H9 (cell line): Measurements from ENCODE around the gene INCENP. TPM values are rescaled to one million over a fixed set of nuclear protein-coding genes. Genes with fewer than 3 reads are reported as not detected.

Source experiments
- DNase-seq: peaks from one replicate; pipeline ENCODE4 v3.0.0-alpha.2; 2017
- H2AFZ ChIP-seq: one replicate; pipeline ENCODE4 v1.6.1; 2013; ENCODE audit warnings: mild to moderate bottlenecking, low read length, control low read depth, moderate library complexity
- H2AK5ac ChIP-seq: 2 replicates; pipeline ENCODE4 v1.6.1; 2013; ENCODE audit warnings: low read length, control low read depth, mixed read lengths; ENCODE audit not compliant: insufficient read length
- H2BK120ac ChIP-seq: one replicate; pipeline ENCODE4 v1.6.1; 2013; ENCODE audit warnings: low read depth, mild to moderate bottlenecking, low read length, control low read depth, inconsistent platforms; ENCODE audit not compliant: poor library complexity, severe bottlenecking
- H2BK12ac ChIP-seq: 2 replicates; pipeline ENCODE4 v1.6.1; 2013; ENCODE audit warnings: low read length, control low read depth, mixed read lengths, low read depth; ENCODE audit not compliant: insufficient read length
- H2BK15ac ChIP-seq: 2 replicates; pipeline ENCODE4 v1.6.1; 2013; ENCODE audit warnings: low read depth, low read length, control low read depth
- H2BK20ac ChIP-seq: one replicate; pipeline ENCODE4 v1.6.1; 2013; ENCODE audit warnings: low read depth, mild to moderate bottlenecking, low read length, control low read depth, inconsistent platforms; ENCODE audit not compliant: poor library complexity, severe bottlenecking
- H2BK5ac ChIP-seq: 2 replicates; pipeline ENCODE4 v1.6.1; 2013; ENCODE audit warnings: low read length, control low read depth, mixed read lengths; ENCODE audit not compliant: insufficient read length
- H3K14ac ChIP-seq: 2 replicates; pipeline ENCODE4 v1.6.1; 2013; ENCODE audit warnings: low read length, control low read depth; ENCODE audit not compliant: insufficient read depth
- H3K18ac ChIP-seq: 2 replicates; pipeline ENCODE4 v1.6.1; 2013; ENCODE audit warnings: low read depth, mild to moderate bottlenecking, mixed read lengths, low read length, control low read depth; ENCODE audit not compliant: insufficient read length
- H3K23ac ChIP-seq: 2 replicates; pipeline ENCODE4 v1.6.1; 2013; ENCODE audit warnings: low read length, control low read depth, mixed read lengths, low read depth; ENCODE audit not compliant: insufficient read length
- H3K23me2 ChIP-seq: 2 replicates; pipeline ENCODE4 v1.6.1; 2013; ENCODE audit warnings: low read depth, mild to moderate bottlenecking, mixed read lengths, low read length, control low read depth; ENCODE audit not compliant: insufficient read length, poor library complexity, severe bottlenecking
- H3K27ac ChIP-seq: 2 replicates; pipeline ENCODE4 v1.5.1; 2013; ENCODE audit warnings: low read length, control low read depth, mixed read lengths, low read depth; ENCODE audit not compliant: insufficient read length
- H3K27me3 ChIP-seq: 2 replicates; pipeline ENCODE4 v1.6.1; 2013; ENCODE audit warnings: low read length, control low read depth, inconsistent platforms; ENCODE audit not compliant: insufficient read depth
- H3K4ac ChIP-seq: 2 replicates; pipeline ENCODE4 v1.6.1; 2013; ENCODE audit warnings: low read depth, mild to moderate bottlenecking, control low read depth, inconsistent platforms, low read length, moderate library complexity
- H3K4me1 ChIP-seq: 2 replicates; pipeline ENCODE4 v1.6.1; 2013; ENCODE audit warnings: low read length, control low read depth, inconsistent platforms; ENCODE audit not compliant: insufficient read depth
- H3K4me2 ChIP-seq: 2 replicates; pipeline ENCODE4 v1.6.1; 2013; ENCODE audit warnings: low read length, control low read depth, mixed read lengths; ENCODE audit not compliant: insufficient read length, insufficient read depth
- H3K56ac ChIP-seq: 2 replicates; pipeline ENCODE4 v1.6.1; 2013; ENCODE audit warnings: low read depth, mild to moderate bottlenecking, mixed read lengths, low read length, control low read depth; ENCODE audit not compliant: insufficient read length
- H3K79me1 ChIP-seq: 2 replicates; pipeline ENCODE4 v1.6.1; 2013; ENCODE audit warnings: low read depth, mild to moderate bottlenecking, moderate library complexity, low read length, control low read depth, inconsistent platforms; ENCODE audit not compliant: insufficient read depth, poor library complexity, severe bottlenecking
- H3K79me2 ChIP-seq: 2 replicates; pipeline ENCODE4 v1.6.1; 2013; ENCODE audit warnings: low read length, control low read depth, inconsistent platforms; ENCODE audit not compliant: insufficient read depth
- H3K9ac ChIP-seq: 2 replicates; pipeline ENCODE4 v1.6.1; 2013; ENCODE audit warnings: low read length, control low read depth, mixed read lengths; ENCODE audit not compliant: insufficient read length; ENCODE audit errors: extremely low read depth
- H3K9me3 ChIP-seq: one replicate; pipeline ENCODE4 v1.6.1; 2013; ENCODE audit warnings: low read depth, low read length, inconsistent platforms; ENCODE audit not compliant: control insufficient read depth
- H3T11ph ChIP-seq: one replicate; pipeline ENCODE4 v1.6.1; 2013; ENCODE audit warnings: mild to moderate bottlenecking, low read length, control low read depth, inconsistent platforms
- H4K20me1 ChIP-seq: one replicate; pipeline ENCODE4 v1.6.1; 2013; ENCODE audit not compliant: control insufficient read depth, insufficient read length, insufficient read depth
- H4K5ac ChIP-seq: 2 replicates; pipeline ENCODE4 v1.6.1; 2013; ENCODE audit warnings: low read depth, mild to moderate bottlenecking, mixed read lengths, low read length, control low read depth; ENCODE audit not compliant: insufficient read length
- H4K8ac ChIP-seq: replicated peaks from 2 replicates; pipeline ENCODE4 v1.6.1; 2013; ENCODE audit warnings: low read length, control low read depth, mixed read lengths, low read depth; ENCODE audit not compliant: insufficient read length
- H4K91ac ChIP-seq: 2 replicates; pipeline ENCODE4 v1.6.1; 2013; ENCODE audit warnings: low read depth, mild to moderate bottlenecking, moderate library complexity, mixed read lengths, low read length, control low read depth; ENCODE audit not compliant: insufficient read length
- H3K27ac Mint-ChIP-seq, 3 experiments: 2 replicates in 2 of 3; 3 replicates in 1 of 3; pipeline ENCODE4 v1.8.0; 2020 to 2021; ENCODE audit warnings: mixed read lengths in 3 of 3, mild to moderate bottlenecking in 1 of 3, moderate library complexity in 1 of 3
- H3K27me3 Mint-ChIP-seq: 2 replicates; pipeline ENCODE4 v1.8.0; 2021; ENCODE audit warnings: low read depth, mild to moderate bottlenecking, moderate library complexity, mixed read lengths
- H3K36me3 Mint-ChIP-seq, 3 experiments: 2 replicates in 2 of 3; 3 replicates in 1 of 3; pipeline ENCODE4 v1.8.0; 2020 to 2021; ENCODE audit warnings: low read depth in 3 of 3, mixed read lengths in 3 of 3; ENCODE audit not compliant: insufficient read depth in 1 of 3
- H3K4me1 Mint-ChIP-seq, 2 experiments: 2 replicates each; pipeline ENCODE4 v1.8.0; 2020; ENCODE audit warnings: mixed read lengths in 2 of 2
- H3K4me3 Mint-ChIP-seq, 2 experiments: 2 replicates in 1 of 2; 3 replicates in 1 of 2; pipeline ENCODE4 v1.8.0; 2020 to 2021; ENCODE audit warnings: mild to moderate bottlenecking in 2 of 2, mixed read lengths in 2 of 2, moderate library complexity in 1 of 2
- H3K9me3 Mint-ChIP-seq, 2 experiments: 2 replicates in 1 of 2; 3 replicates in 1 of 2; pipeline ENCODE4 v1.8.0; 2020; ENCODE audit warnings: mild to moderate bottlenecking in 2 of 2, mixed read lengths in 2 of 2, moderate library complexity in 1 of 2
- WGBS: extraction: QIAGEN DNeasy Blood & Tissue Kit; methylation state at CpG from one replicate; pipeline ENCODE4 v1.1.7; 2013; ENCODE audit warnings: missing lambda C conversion rate, low lambda C conversion rate, mixed read lengths; ENCODE audit not compliant: insufficient read length; ENCODE audit errors: extremely low coverage; 5-methylcytosine and 5-hydroxymethylcytosine counted together
- total RNA-seq: library from RNA; stranded (reverse); gene quantifications from 2 replicates; pipeline ENCODE4 v1.2.1, GENCODE V29; 2021
- TF ChIP-seq, protein P1 (sequence below): fragments of 200-600 bp; sonication (generic); conservative IDR thresholded peaks from 3 replicates; pipeline ENCODE4 v1.8.0; 2021; ENCODE audit warnings: antibody characterized with exemption, mild to moderate bottlenecking

The INCENP gene
- total RNA-seq, 1 experiment from 2014 or later = 99.9 TPM

DNA sequence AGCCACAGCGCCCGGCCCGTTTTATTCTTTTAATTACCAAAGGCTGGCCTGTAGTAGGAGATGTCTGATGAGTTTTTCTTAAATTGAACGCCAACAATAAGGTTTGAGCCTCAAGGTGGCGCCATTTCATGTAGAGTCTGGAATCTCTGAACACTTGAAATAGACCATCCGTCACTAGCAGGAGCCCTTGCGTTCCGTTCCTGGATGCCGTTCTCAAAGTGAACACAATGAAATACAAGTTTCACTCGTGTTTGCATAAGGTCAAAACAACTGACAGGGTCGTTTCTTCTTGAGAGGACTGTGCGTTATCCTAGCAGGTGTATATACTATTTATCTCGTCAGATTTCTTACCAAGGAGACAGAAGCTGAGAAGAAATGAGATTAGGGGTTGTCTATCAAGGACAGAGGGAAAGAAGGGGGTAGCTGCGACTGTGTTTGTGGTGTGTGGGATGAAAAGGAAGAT lies 47.5 kb downstream of the INCENP start:
- Mint-ChIP-seq H3K27ac (no peak overlapping the region), H3K4me3 (peak overlapping the region in 1 of 2 experiments; percentile 42; a peak in 2 of 5 replicates), H3K36me3 (no peaks in the 10 kb centered on the region), H3K9me3 (no peaks in the 10 kb centered on the region), H3K4me1 (peaks cover 8% of the 10 kb centered on the region in 2 experiments), H3K27me3 (peaks cover 30% of the 10 kb centered on the region)
- Histone ChIP-seq H3K9ac (no peak overlapping the region), H2AFZ (no peak overlapping the region), H2BK20ac (no peak overlapping the region), H4K5ac (no peak overlapping the region), H4K8ac (no peak overlapping the region), H3K79me1 (no peaks in the 10 kb centered on the region), H2AK5ac (no peak overlapping the region), H3K4me1 (no peaks in the 10 kb centered on the region), H2BK5ac (no peak overlapping the region), H2BK15ac (no peak overlapping the region), H2BK12ac (no peak overlapping the region), H4K91ac (no peak overlapping the region), H3K4ac (no peak overlapping the region), H3K56ac (no peak overlapping the region), H2BK120ac (no peak overlapping the region), H3K79me2 (no peaks in the 10 kb centered on the region), H3K23me2 (no peaks in the 10 kb centered on the region), H3K4me2 (no peak overlapping the region), H3K14ac (no peak overlapping the region), H4K20me1 (no peaks in the 10 kb centered on the region), H3K27ac (no peak overlapping the region), H3T11ph (no peak overlapping the region), H3K18ac (no peak overlapping the region), H3K27me3 (no peaks in the 10 kb centered on the region; the same call in 1 of the 2 replicates), H3K9me3 (no peaks in the 10 kb centered on the region), H3K23ac (no peak overlapping the region)
- peak; percentile 85 for DNase-seq
- TF ChIP-seq, protein P1, sequence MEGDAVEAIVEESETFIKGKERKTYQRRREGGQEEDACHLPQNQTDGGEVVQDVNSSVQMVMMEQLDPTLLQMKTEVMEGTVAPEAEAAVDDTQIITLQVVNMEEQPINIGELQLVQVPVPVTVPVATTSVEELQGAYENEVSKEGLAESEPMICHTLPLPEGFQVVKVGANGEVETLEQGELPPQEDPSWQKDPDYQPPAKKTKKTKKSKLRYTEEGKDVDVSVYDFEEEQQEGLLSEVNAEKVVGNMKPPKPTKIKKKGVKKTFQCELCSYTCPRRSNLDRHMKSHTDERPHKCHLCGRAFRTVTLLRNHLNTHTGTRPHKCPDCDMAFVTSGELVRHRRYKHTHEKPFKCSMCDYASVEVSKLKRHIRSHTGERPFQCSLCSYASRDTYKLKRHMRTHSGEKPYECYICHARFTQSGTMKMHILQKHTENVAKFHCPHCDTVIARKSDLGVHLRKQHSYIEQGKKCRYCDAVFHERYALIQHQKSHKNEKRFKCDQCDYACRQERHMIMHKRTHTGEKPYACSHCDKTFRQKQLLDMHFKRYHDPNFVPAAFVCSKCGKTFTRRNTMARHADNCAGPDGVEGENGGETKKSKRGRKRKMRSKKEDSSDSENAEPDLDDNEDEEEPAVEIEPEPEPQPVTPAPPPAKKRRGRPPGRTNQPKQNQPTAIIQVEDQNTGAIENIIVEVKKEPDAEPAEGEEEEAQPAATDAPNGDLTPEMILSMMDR = peak; percentile 86
- WGBS = 100% methylated on average over 1 of the region's 14 CpGs
